ENCODE results near the gene DCHS1. TPM values are rescaled to one million over a fixed set of nuclear protein-coding genes. Genes with fewer than 3 reads are reported as not detected.
A peak's percentile ranks its signal among the peaks of the same experiment; 100 is the strongest.

The DCHS1 gene
- total and polyA plus RNA-seq, 9 of the 15 experiments (the other 6 are each of a cell fraction or from before 2014, with no cell fraction given), result 0.04 to 0.49 (median 0.14) TPM; not detected in 2

DNA sequence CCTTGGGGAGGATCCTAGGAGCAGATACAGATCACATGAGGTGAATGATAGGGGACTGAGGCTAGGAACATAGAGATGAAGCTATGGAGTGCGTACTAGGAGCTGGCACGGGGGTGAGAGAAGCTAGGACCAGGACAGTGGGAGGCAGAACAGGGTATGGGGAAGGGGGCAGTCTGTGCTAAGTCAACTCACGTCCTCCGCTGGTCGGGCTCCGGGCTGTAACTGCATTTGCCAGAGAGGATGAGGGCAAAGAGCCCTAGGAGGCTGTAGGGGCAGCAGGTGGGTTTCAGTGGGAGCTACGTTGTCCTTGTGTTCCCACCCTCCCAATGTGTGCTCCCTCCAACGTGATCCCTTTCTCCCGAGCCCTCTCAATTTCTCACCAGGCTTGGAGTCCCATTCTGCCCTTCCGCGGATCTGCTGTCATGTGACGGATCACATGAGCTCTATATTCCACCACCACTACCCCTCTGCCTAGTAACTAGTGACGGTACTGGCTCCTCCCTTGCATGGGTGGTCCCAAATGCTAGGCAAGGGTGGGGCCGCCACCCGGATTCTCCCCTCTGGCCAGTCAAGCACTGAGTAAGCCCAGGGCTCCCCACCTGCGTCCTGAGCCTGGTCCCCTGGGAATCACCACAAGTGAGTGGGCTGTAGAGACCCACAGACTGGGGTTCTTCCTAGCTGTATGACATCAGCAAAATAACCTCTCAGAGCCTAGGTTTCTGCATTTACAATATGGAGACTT is 36.4 kb downstream of the DCHS1 start, which contains the start of gene TPP1 (continued):
- no peak for TF ChIP-seq U2AF1 (optimal IDR thresholded peaks at IDR 0.05; ENCODE audit: low read depth, low read length)
- TF ChIP-seq GTF2A2 (tag; IDR thresholded peaks at IDR 0.05), result no peak
- TF ChIP-seq SPI1 (IDR thresholded peaks at IDR 0.05; ENCODE audit: borderline replicate concordance, low read depth, low read length), result no peak
- no peak for TF ChIP-seq ASH1L (IDR thresholded peaks at IDR 0.05; ENCODE audit: borderline replicate concordance, low read depth, partially characterized antibody)
- no peak for TF ChIP-seq MTF1 (CRISPR knock-in tag; IDR thresholded peaks at IDR 0.05; ENCODE audit: borderline replicate concordance)
- TF ChIP-seq, protein P1, sequence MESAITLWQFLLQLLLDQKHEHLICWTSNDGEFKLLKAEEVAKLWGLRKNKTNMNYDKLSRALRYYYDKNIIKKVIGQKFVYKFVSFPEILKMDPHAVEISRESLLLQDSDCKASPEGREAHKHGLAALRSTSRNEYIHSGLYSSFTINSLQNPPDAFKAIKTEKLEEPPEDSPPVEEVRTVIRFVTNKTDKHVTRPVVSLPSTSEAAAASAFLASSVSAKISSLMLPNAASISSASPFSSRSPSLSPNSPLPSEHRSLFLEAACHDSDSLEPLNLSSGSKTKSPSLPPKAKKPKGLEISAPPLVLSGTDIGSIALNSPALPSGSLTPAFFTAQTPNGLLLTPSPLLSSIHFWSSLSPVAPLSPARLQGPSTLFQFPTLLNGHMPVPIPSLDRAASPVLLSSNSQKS (CRISPR knock-in tag; IDR thresholded peaks at IDR 0.05), result no peak
- no peak for TF ChIP-seq PPARD (CRISPR knock-in tag; IDR thresholded peaks at IDR 0.05)
- TF ChIP-seq ZNF311 (CRISPR knock-in tag; IDR thresholded peaks at IDR 0.05), result no peak
- TF ChIP-seq ZNF79 (CRISPR knock-in tag; IDR thresholded peaks at IDR 0.05; ENCODE audit: low read depth), result no peak
- TF ChIP-seq EZH2 (IDR thresholded peaks at IDR 0.05; ENCODE audit: borderline replicate concordance, low read depth, low read length), result no peak
- TF ChIP-seq POLR3A (IDR thresholded peaks at IDR 0.05; ENCODE audit: borderline replicate concordance, extremely low read depth, insufficient read depth, insufficient read length), result no peak
- TF ChIP-seq, protein P2, sequence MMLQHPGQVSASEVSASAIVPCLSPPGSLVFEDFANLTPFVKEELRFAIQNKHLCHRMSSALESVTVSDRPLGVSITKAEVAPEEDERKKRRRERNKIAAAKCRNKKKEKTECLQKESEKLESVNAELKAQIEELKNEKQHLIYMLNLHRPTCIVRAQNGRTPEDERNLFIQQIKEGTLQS (IDR thresholded peaks at IDR 0.05), result peak; percentile 39; the same call in 1 of the 2 replicates
- TF ChIP-seq, protein P2 (CRISPR knock-in tag; conservative IDR thresholded peaks at IDR 0.05), result no peak
- TF ChIP-seq XRCC3 (IDR thresholded peaks at IDR 0.05), result no peak
- TF ChIP-seq, protein P3, sequence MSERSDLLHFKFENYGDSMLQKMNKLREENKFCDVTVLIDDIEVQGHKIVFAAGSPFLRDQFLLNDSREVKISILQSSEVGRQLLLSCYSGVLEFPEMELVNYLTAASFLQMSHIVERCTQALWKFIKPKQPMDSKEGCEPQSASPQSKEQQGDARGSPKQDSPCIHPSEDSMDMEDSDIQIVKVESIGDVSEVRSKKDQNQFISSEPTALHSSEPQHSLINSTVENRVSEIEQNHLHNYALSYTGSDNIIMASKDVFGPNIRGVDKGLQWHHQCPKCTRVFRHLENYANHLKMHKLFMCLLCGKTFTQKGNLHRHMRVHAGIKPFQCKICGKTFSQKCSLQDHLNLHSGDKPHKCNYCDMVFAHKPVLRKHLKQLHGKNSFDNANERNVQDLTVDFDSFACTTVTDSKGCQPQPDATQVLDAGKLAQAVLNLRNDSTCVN (CRISPR knock-in tag; IDR thresholded peaks at IDR 0.05), result no peak
- no peak for TF ChIP-seq ZNF12 (CRISPR knock-in tag; IDR thresholded peaks at IDR 0.05)
- no peak for TF ChIP-seq HNRNPH1 (optimal IDR thresholded peaks at IDR 0.05; ENCODE audit: low read depth, low read length)
- TF ChIP-seq TFAM (CRISPR knock-in tag; conservative IDR thresholded peaks at IDR 0.05), result no peak
- no peak for TF ChIP-seq SMAD4 (CRISPR knock-in tag; conservative IDR thresholded peaks at IDR 0.05)
- TF ChIP-seq, protein P4, sequence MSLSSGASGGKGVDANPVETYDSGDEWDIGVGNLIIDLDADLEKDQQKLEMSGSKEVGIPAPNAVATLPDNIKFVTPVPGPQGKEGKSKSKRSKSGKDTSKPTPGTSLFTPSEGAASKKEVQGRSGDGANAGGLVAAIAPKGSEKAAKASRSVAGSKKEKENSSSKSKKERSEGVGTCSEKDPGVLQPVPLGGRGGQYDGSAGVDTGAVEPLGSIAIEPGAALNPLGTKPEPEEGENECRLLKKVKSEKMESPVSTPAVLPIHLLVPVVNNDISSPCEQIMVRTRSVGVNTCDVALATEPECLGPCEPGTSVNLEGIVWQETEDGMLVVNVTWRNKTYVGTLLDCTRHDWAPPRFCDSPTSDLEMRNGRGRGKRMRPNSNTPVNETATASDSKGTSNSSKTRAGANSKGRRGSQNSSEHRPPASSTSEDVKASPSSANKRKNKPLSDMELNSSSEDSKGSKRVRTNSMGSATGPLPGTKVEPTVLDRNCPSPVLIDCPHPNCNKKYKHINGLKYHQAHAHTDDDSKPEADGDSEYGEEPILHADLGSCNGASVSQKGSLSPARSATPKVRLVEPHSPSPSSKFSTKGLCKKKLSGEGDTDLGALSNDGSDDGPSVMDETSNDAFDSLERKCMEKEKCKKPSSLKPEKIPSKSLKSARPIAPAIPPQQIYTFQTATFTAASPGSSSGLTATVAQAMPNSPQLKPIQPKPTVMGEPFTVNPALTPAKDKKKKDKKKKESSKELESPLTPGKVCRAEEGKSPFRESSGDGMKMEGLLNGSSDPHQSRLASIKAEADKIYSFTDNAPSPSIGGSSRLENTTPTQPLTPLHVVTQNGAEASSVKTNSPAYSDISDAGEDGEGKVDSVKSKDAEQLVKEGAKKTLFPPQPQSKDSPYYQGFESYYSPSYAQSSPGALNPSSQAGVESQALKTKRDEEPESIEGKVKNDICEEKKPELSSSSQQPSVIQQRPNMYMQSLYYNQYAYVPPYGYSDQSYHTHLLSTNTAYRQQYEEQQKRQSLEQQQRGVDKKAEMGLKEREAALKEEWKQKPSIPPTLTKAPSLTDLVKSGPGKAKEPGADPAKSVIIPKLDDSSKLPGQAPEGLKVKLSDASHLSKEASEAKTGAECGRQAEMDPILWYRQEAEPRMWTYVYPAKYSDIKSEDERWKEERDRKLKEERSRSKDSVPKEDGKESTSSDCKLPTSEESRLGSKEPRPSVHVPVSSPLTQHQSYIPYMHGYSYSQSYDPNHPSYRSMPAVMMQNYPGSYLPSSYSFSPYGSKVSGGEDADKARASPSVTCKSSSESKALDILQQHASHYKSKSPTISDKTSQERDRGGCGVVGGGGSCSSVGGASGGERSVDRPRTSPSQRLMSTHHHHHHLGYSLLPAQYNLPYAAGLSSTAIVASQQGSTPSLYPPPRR (CRISPR knock-in tag; IDR thresholded peaks at IDR 0.05; ENCODE audit: borderline replicate concordance), result no peak
- TF ChIP-seq BCL6 (CRISPR knock-in tag; IDR thresholded peaks at IDR 0.05), result no peak

All from K562 (cell line).